Activated CD4-positive, alpha-beta T cell treated with anti-CD3 and anti-CD28 coated beads, Interleukin-2, amount 10 ng/mL, durations not matched to agents 24 days and 14 days (primary cell): ENCODE measurements around the gene LPCAT3. TPM values are rescaled to one million over a fixed set of nuclear protein-coding genes. Genes with fewer than 3 reads are reported as not detected.
A peak's percentile ranks its signal among the peaks of the same experiment; 100 is the strongest.

Experiments used
- DNase-seq: peaks from one replicate; pipeline ENCODE4 v3.0.0; 2022
- H3K27ac Mint-ChIP-seq: one replicate; pipeline ENCODE4 v1.8.0; 2022; ENCODE audit warnings: mild to moderate bottlenecking, mixed read lengths
- H3K27me3 Mint-ChIP-seq: one replicate; pipeline ENCODE4 v1.8.0; 2022; ENCODE audit warnings: mixed read lengths
- H3K36me3 Mint-ChIP-seq: one replicate; pipeline ENCODE4 v1.8.0; 2022; ENCODE audit warnings: low read depth, mild to moderate bottlenecking, mixed read lengths
- H3K4me1 Mint-ChIP-seq: one replicate; pipeline ENCODE4 v1.8.0; 2021; ENCODE audit warnings: mixed read lengths
- H3K4me3 Mint-ChIP-seq: one replicate; pipeline ENCODE4 v1.8.0; 2022; ENCODE audit warnings: mild to moderate bottlenecking, moderate library complexity, mixed read lengths
- H3K9me3 Mint-ChIP-seq: one replicate; pipeline ENCODE4 v1.8.0; 2021; ENCODE audit warnings: mixed read lengths
- intact Hi-C: fragments of 100-400 bp; cut with micrococcal nuclease; formaldehyde crosslinking; loops from one replicate; pipeline ENCODE4 v1.15.1; 2023
- total RNA-seq: library from RNA; stranded (reverse); gene quantifications from 2 replicates; pipeline ENCODE4 v1.2.3, GENCODE V29; 2022

LPCAT3 gene
- total RNA-seq, 1 donor from 2014 or later, result 29.2 TPM

DNA sequence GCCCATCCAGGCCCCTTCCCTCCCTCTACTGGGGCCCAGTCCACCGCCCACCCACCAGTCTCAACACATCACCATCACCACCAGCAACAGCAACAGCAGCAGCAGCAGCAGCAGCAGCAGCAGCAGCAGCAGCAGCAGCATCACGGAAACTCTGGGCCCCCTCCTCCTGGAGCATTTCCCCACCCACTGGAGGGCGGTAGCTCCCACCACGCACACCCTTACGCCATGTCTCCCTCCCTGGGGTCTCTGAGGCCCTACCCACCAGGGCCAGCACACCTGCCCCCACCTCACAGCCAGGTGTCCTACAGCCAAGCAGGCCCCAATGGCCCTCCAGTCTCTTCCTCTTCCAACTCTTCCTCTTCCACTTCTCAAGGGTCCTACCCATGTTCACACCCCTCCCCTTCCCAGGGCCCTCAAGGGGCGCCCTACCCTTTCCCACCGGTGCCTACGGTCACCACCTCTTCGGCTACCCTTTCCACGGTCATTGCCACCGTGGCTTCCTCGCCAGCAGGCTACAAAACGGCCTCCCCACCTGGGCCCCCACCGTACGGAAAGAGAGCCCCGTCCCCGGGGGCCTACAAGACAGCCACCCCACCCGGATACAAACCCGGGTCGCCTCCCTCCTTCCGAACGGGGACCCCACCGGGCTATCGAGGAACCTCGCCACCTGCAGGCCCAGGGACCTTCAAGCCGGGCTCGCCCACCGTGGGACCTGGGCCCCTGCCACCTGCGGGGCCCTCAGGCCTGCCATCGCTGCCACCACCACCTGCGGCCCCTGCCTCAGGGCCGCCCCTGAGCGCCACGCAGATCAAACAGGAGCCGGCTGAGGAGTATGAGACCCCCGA is 81.4 kb downstream of the LPCAT3 start:
- Mint-ChIP-seq H3K9me3 (no peaks in the 10 kb centered on the region), H3K27me3 (no peaks in the 10 kb centered on the region), H3K4me1 (peaks cover 53% of the 10 kb centered on the region), H3K36me3 (peaks cover 54% of the 10 kb centered on the region), H3K27ac (peak overlapping the region; percentile 99), H3K4me3 (peak overlapping the region; percentile 94)
- intact Hi-C loops, result loop anchor here (5.0 kb wide), 1 partner anchor 65 kb away; the partner anchor contains the start of gene SPSB2
- DNase-seq, result peak; percentile 88

DNA sequence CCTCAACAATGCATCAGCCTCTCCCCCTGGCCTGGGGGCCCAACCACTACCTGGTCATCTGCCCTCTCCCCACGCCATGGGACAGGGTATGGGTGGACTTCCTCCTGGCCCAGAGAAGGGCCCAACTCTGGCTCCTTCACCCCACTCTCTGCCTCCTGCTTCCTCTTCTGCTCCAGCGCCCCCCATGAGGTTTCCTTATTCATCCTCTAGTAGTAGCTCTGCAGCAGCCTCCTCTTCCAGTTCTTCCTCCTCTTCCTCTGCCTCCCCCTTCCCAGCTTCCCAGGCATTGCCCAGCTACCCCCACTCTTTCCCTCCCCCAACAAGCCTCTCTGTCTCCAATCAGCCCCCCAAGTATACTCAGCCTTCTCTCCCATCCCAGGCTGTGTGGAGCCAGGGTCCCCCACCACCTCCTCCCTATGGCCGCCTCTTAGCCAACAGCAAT is 82.1 kb downstream of the LPCAT3 start:
- no peaks in the 10 kb centered on the region for H3K27me3 Mint-ChIP-seq
- peaks cover 51% of the 10 kb centered on the region for H3K4me1 Mint-ChIP-seq
- peak overlapping the region; percentile 94 for H3K4me3 Mint-ChIP-seq
- intact Hi-C loops, result loop anchor here (5.0 kb wide), 1 partner anchor 64 kb away; the partner anchor contains the start of gene SPSB2
- no peak for DNase-seq
- H3K27ac Mint-ChIP-seq, result peak overlapping the region; percentile 99
- peaks cover 48% of the 10 kb centered on the region for H3K36me3 Mint-ChIP-seq
- no peaks in the 10 kb centered on the region for H3K9me3 Mint-ChIP-seq

DNA sequence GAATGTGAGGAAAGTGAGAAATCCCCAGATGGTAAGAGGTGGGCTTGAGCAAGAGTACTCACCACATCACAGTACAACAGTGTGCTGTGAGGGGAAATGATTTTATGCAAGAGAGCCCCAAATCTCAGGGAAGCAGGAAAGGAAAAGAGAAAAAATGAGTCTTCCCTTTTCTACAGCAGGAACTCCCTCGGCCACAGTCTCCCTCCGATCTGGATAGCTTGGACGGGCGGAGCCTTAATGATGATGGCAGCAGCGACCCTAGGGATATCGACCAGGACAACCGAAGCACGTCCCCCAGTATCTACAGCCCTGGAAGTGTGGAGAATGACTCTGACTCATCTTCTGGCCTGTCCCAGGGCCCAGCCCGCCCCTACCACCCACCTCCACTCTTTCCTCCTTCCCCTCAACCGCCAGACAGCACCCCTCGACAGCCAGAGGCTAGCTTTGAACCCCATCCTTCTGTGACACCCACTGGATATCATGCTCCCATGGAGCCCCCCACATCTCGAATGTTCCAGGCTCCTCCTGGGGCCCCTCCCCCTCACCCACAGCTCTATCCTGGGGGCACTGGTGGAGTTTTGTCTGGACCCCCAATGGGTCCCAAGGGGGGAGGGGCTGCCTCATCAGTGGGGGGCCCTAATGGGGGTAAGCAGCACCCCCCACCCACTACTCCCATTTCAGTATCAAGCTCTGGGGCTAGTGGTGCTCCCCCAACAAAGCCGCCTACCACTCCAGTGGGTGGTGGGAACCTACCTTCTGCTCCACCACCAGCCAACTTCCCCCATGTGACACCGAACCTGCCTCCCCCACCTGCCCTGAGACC is 82.7 kb downstream of the LPCAT3 start:
- peak overlapping the region; percentile 99 for H3K27ac Mint-ChIP-seq
- peak overlapping the region; percentile 94 for H3K4me3 Mint-ChIP-seq
- H3K27me3 Mint-ChIP-seq, result no peaks in the 10 kb centered on the region
- peaks cover 45% of the 10 kb centered on the region for H3K36me3 Mint-ChIP-seq
- H3K9me3 Mint-ChIP-seq, result no peaks in the 10 kb centered on the region
- peaks cover 55% of the 10 kb centered on the region for H3K4me1 Mint-ChIP-seq
- intact Hi-C loops, result loop anchor here (5.0 kb wide), 1 partner anchor 63 kb away; the partner anchor contains the start of gene SPSB2
- DNase-seq, result no peak

DNA sequence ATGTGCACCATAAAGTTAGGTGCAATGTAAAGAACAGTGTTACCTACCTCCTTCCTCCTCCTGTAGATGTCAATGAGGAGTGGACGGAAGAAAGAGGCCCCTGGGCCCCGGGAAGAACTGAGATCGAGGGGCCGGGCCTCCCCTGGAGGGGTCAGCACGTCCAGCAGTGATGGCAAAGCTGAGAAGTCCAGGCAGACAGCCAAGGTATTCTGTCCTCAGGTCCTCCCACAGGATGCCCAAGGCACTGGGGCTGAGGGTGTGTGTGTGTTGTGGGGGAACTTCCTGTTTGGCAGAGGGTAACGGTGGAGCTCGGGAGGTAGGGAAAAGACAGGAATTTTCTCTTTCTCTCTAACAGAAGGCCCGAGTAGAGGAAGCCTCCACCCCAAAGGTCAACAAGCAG is 84.2 kb downstream of the LPCAT3 start:
- DNase-seq, result no peak

DNA sequence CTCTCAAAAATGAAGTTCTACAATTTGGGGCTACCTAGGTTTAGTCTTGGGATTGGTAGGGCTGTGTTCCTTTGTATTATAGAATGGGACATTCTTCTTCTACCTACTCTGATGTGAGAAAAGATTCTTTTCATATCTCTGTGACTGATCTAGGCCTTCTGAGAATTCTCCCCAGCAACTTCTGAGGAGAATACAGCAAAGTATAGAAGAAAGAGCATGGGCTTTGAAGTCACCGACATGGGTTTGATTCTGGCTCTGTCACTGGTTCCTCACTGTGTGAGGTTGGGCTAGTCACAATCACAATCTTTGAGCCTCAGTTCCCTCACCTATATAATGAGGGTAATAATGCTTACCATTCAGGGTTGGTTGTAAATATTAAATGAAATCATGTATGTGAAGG is 85.5 kb downstream of the LPCAT3 start:
- intact Hi-C loops, result no loop called here
- DNase-seq, result no peak

More for the DNA sequence above, 84.2 kb downstream of the LPCAT3 start:
- peaks cover 65% of the 10 kb centered on the region for H3K4me1 Mint-ChIP-seq
- H3K27me3 Mint-ChIP-seq, result no peaks in the 10 kb centered on the region
- peaks cover 41% of the 10 kb centered on the region for H3K36me3 Mint-ChIP-seq
- intact Hi-C loops, result no loop called here
- H3K4me3 Mint-ChIP-seq, result peak overlapping the region; percentile 18
- no peaks in the 10 kb centered on the region for H3K9me3 Mint-ChIP-seq
- peak overlapping the region; percentile 67 for H3K27ac Mint-ChIP-seq

DNA sequence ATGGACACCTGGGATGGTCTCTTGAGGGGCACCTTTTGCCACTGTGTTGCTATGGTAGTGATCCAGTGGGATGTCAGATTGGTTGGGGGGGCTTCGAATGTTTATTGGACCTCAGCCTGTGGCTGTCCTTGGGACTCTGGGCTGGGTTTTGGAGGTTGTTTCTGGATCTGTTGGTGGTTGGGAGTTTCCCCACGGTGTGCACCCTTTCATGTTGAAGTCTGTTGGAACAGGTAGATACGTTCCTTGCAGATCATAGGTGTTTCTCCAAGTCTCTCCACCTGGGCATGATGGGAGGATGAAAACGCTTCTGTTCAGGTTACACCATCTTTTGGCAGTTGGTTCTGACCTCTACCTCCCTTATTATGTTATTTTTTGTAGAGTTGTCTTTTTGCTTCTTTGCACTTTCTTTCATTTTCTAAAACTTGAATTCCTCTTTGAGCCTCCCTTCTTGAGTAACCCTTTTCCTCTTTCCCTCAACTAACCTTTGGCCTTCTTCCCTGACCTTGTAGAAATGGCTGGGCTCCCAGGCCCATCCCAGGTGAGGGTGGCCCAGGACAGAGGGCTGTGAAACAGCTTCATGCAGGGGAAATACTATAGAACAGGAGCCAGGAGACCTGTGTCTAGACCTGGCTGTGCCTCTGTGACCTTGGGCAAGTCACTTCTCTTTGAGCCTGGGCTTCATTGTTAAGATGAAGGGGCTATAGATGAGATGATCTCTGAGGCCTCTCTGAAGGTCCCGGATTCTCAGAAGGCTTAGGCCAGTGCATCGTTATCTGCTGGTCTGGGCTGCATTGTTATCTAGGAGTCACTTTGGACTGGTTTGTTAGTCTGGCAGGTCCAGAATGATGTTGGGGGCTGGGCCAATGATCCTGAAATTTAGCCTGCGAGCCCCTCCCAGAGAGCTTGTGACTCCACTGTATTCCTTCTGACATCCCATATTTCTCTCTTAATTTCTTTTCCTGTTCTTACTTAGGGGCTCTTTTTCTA is 88.5 kb downstream of the LPCAT3 start:
- no peaks in the 10 kb centered on the region for H3K27me3 Mint-ChIP-seq
- H3K36me3 Mint-ChIP-seq, result peaks cover 21% of the 10 kb centered on the region
- peak overlapping the region; percentile 90 for H3K27ac Mint-ChIP-seq
- peak overlapping the region; percentile 96 for H3K4me3 Mint-ChIP-seq
- no peak for DNase-seq
- peaks cover 60% of the 10 kb centered on the region for H3K4me1 Mint-ChIP-seq
- intact Hi-C loops, result no loop called here
- H3K9me3 Mint-ChIP-seq, result no peaks in the 10 kb centered on the region

More for the DNA sequence above, 85.5 kb downstream of the LPCAT3 start:
- peak overlapping the region; percentile 89 for H3K27ac Mint-ChIP-seq
- peaks cover 67% of the 10 kb centered on the region for H3K4me1 Mint-ChIP-seq
- peaks cover 39% of the 10 kb centered on the region for H3K36me3 Mint-ChIP-seq
- H3K4me3 Mint-ChIP-seq, result peak overlapping the region; percentile 36
- H3K9me3 Mint-ChIP-seq, result no peaks in the 10 kb centered on the region
- H3K27me3 Mint-ChIP-seq, result no peaks in the 10 kb centered on the region

- Mint-ChIP-seq H3K27me3 (no peaks in the 10 kb centered on the region), H3K9me3 (no peaks in the 10 kb centered on the region), H3K4me3 (peak overlapping the region; percentile 96), H3K36me3 (peaks cover 21% of the 10 kb centered on the region), H3K27ac (peak overlapping the region; percentile 90), H3K4me1 (peaks cover 61% of the 10 kb centered on the region)
- no peak for DNase-seq
- intact Hi-C loops, result no loop called here
These were observed 89.4 kb downstream of the LPCAT3 start for GRCh38 chr12:6928703-6929407.

DNA sequence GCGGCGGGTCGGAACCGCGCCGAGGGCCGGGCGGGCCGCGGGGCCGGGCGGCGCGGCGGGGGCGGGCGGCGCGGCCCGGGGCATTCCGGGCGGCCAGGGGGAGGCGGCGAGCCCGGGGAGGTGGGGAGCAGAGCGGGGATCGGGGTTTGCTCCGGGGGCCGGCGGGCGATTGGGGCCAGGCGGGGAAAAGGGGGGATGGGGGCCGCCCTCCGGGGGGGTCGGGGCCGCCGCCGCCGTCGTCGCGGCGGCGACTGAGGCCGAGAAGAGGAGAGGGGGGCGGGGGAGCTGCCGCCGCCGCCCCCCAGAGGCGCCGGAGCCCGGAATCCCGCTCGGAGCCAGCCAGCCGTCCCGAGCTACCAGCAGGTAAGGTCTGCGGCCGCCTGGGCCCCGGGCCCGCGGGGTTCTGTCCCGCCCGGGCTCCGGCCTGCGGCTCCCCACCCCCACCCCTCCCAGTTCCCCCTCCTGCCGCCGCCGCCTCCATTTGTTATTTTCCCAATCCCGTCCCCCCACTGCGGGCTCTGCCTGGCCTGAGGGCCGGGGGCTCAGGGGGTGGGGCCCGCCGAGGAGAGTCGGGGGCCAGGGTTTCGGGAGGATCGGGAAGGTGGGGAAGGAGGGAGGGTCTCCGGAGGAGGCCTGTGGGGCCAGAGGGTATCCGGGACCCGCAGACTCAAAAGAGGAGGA is 90.1 kb downstream of the LPCAT3 start:
- Mint-ChIP-seq H3K4me3 (peak overlapping the region; percentile 96), H3K4me1 (peaks cover 56% of the 10 kb centered on the region), H3K27ac (peak overlapping the region; percentile 90), H3K9me3 (no peaks in the 10 kb centered on the region), H3K36me3 (peaks cover 25% of the 10 kb centered on the region), H3K27me3 (no peaks in the 10 kb centered on the region)
- intact Hi-C loops, result no loop called here
- no peak for DNase-seq

- Mint-ChIP-seq H3K9me3 (no peaks in the 10 kb centered on the region), H3K27me3 (no peaks in the 10 kb centered on the region), H3K4me3 (peak within 1 kb of the TSS; percentile 97), H3K4me1 (peaks cover 56% of the 10 kb centered on the region), H3K36me3 (peaks cover 28% of the 10 kb centered on the region), H3K27ac (peak within 1 kb of the TSS; percentile 97)
- intact Hi-C loops, result no loop called here
- DNase-seq, result peak; percentile 87
These were observed 90.8 kb downstream of the LPCAT3 start, which contains the start of gene ATN1 for GRCh38 chr12:6927379-6928021. TSS of gene ATN1 (plus strand) at chr12:6927959. CDS start at chr12:6934002, 6,043 bp downstream.
